Renal cortical epithelial cell (primary cell): Measurements from ENCODE around the gene CALY. TPM values are rescaled to one million over a fixed set of nuclear protein-coding genes. Genes with fewer than 3 reads are reported as not detected.

Experiments used
- DNase-seq: peaks from one replicate; pipeline ENCODE4 v3.0.0-alpha.2; 2011; ENCODE audit warnings: low read depth
- total RNA-seq: library from RNA; depleted of rRNA; stranded (reverse); fragments of >200 nt; gene quantifications from 2 replicates; pipeline ENCODE4 v1.2.3, GENCODE V29; 2014

Gene CALY
- total RNA-seq, 1 donor from 2014 or later = not detected

GRCh38 chr10:133287832-133288500 lies 48.7 kb downstream of the CALY start:
- no peak for DNase-seq

GRCh38 chr10:133286366-133286765 lies 50.3 kb downstream of the CALY start:
- DNase-seq = no peak

GRCh38 chr10:133285217-133285616 lies 51.5 kb downstream of the CALY start:
- no peak for DNase-seq

GRCh38 chr10:133283931-133284330 lies 52.8 kb downstream of the CALY start:
- no peak for DNase-seq

- DNase-seq = no peak
Observed at GRCh38 chr10:133282846-133283390, 53.8 kb downstream of the CALY start.

GRCh38 chr10:133281628-133282372 lies 54.9 kb downstream of the CALY start:
- no peak for DNase-seq

GRCh38 chr10:133281084-133281483 lies 55.6 kb downstream of the CALY start:
- no peak for DNase-seq

GRCh38 chr10:133280391-133281059 lies 56.2 kb downstream of the CALY start:
- no peak for DNase-seq

- DNase-seq = no peak
Observed at GRCh38 chr10:133279326-133280226, 57.1 kb downstream of the CALY start.

GRCh38 chr10:133278577-133279265 lies 58.0 kb downstream of the CALY start:
- DNase-seq = peak; percentile 81

GRCh38 chr10:133277993-133278576 lies 58.6 kb downstream of the CALY start:
- DNase-seq = peak; percentile 19

- DNase-seq = no peak
Observed at GRCh38 chr10:133277277-133277992, 59.3 kb downstream of the CALY start.

- DNase-seq = no peak
Observed at GRCh38 chr10:133276435-133277201, 60.1 kb downstream of the CALY start, which contains the start of gene ADAM8. Gene ADAM8 (minus strand): TSS chr10:133276868. CDS start chr10:133276817, 51 bp downstream.

- DNase-seq = no peak
Observed at GRCh38 chr10:133276100-133276434, 60.6 kb downstream of the CALY start.

GRCh38 chr10:133275684-133276092 lies 61.0 kb downstream of the CALY start:
- DNase-seq = no peak

- DNase-seq = no peak
Observed at GRCh38 chr10:133274751-133275683, 61.7 kb downstream of the CALY start.
